IMR-90 (cell line): ENCODE results near the gene LTBP1. TPM values are rescaled to one million over a fixed set of nuclear protein-coding genes. Genes with fewer than 3 reads are reported as not detected.
A peak's percentile ranks its signal among the peaks of the same experiment; 100 is the strongest.

ENCODE experiments used
- ATAC-seq: fragments of 200-7000 bp; cut with Tn5 transposase; 2 replicates; pipeline ENCODE4 v1.9.1; 2020; ENCODE audit warnings: low read depth, mild to moderate bottlenecking, moderate library complexity
- BruUV-seq: library from RNA; stranded (reverse); fragments of 400-500 nt; replicated peaks from 2 replicates; lab custom pipeline; 2021; lab: Mats Ljungman, UMichigan
- CTCF ChIA-PET: fragments of 300-600 bp; formaldehyde crosslinking; extraction: SDS; loops from one replicate; lab custom pipeline; 2021; ENCODE audit warnings: antibody characterized with exemption; lab: Yijun Ruan, JAX
- POLR2A ChIA-PET: fragments of 300-600 bp; sonication (Branson Sonifier 250); formaldehyde crosslinking; loops from one replicate; lab custom pipeline; 2022; ENCODE audit warnings: antibody characterized with exemption; ENCODE audit not compliant: unreplicated experiment; lab: Charles Lee
- DNase-seq: peaks from one replicate; pipeline ENCODE4 v3.0.0; 2013
- H2AFZ ChIP-seq: replicated peaks from 2 replicates; pipeline ENCODE3; 2013; ENCODE audit warnings: low read length, mild to moderate bottlenecking; ENCODE audit not compliant: poor library complexity
- H2AK5ac ChIP-seq: 2 replicates; pipeline ENCODE4 v1.6.1; 2013; ENCODE audit warnings: low read depth, low read length, inconsistent platforms
- H2AK9ac ChIP-seq: replicated peaks from 2 replicates; pipeline ENCODE3; 2013; ENCODE audit warnings: mild to moderate bottlenecking, low read depth, low read length, moderate library complexity; ENCODE audit not compliant: poor library complexity
- H2BK120ac ChIP-seq: 2 replicates; pipeline ENCODE4 v1.6.1; 2013; ENCODE audit warnings: low read depth, low read length, inconsistent platforms
- H2BK15ac ChIP-seq: 3 replicates; pipeline ENCODE4 v1.6.1; 2013; ENCODE audit warnings: low read depth, low read length, inconsistent platforms
- H2BK20ac ChIP-seq: 2 replicates; pipeline ENCODE4 v1.6.1; 2013; ENCODE audit warnings: low read depth, mild to moderate bottlenecking, inconsistent platforms, low read length, moderate library complexity
- H2BK5ac ChIP-seq: 2 replicates; pipeline ENCODE4 v1.6.1; 2013; ENCODE audit warnings: mild to moderate bottlenecking, low read depth, low read length, inconsistent platforms; ENCODE audit not compliant: poor library complexity, severe bottlenecking
- H3K14ac ChIP-seq: replicated peaks from 2 replicates; pipeline ENCODE4 v1.6.1; 2013; ENCODE audit warnings: low read depth, low read length, inconsistent platforms
- H3K18ac ChIP-seq: 2 replicates; pipeline ENCODE4 v1.6.1; 2013; ENCODE audit warnings: low read depth, low read length, control low read depth
- H3K23ac ChIP-seq: 2 replicates; pipeline ENCODE4 v1.6.1; 2013; ENCODE audit warnings: low read depth, low read length, inconsistent platforms
- H3K27ac ChIP-seq: 2 replicates; pipeline ENCODE4 v1.5.1; 2013; ENCODE audit warnings: mild to moderate bottlenecking, control low read depth, low read length; ENCODE audit not compliant: insufficient read depth
- H3K27me3 ChIP-seq: 2 replicates; pipeline ENCODE4 v1.6.1; 2013; ENCODE audit warnings: low read length; ENCODE audit not compliant: control insufficient read depth, insufficient read depth
- H3K36me3 ChIP-seq: 2 replicates; pipeline ENCODE4 v1.6.1; 2013; ENCODE audit warnings: low read length, mixed read lengths; ENCODE audit not compliant: control insufficient read depth, insufficient read depth
- H3K4ac ChIP-seq: 2 replicates; pipeline ENCODE4 v1.6.1; 2013; ENCODE audit warnings: low read depth, low read length, inconsistent platforms
- H3K4me1 ChIP-seq: 2 replicates; pipeline ENCODE4 v1.6.1; 2013; ENCODE audit warnings: low read length, mixed read lengths; ENCODE audit not compliant: control insufficient read depth, insufficient read depth
- H3K4me2 ChIP-seq: 2 replicates; pipeline ENCODE4 v1.6.1; 2013; ENCODE audit warnings: low read depth, mild to moderate bottlenecking, control low read depth, low read length, moderate library complexity
- H3K4me3 ChIP-seq: 2 replicates; pipeline ENCODE4 v1.5.1; 2013; ENCODE audit warnings: low read depth, mild to moderate bottlenecking, control low read depth, low read length, moderate library complexity; ENCODE audit not compliant: insufficient read depth
- H3K56ac ChIP-seq: 2 replicates; pipeline ENCODE4 v1.6.1; 2013; ENCODE audit warnings: low read length, inconsistent platforms; ENCODE audit not compliant: insufficient read depth; ENCODE audit errors: extremely low read depth
- H3K79me1 ChIP-seq, 2 experiments: 2 replicates each; pipeline ENCODE4 v1.6.1; 2013; ENCODE audit warnings: low read length in 2 of 2, inconsistent platforms in 1 of 2, low read depth in 1 of 2
- H3K9ac ChIP-seq: 2 replicates; pipeline ENCODE4 v1.6.1; 2013; ENCODE audit warnings: low read depth, low read length, control low read depth
- H3K9me1 ChIP-seq: 2 replicates; pipeline ENCODE4 v1.6.1; 2013; ENCODE audit warnings: low read length, inconsistent platforms; ENCODE audit not compliant: insufficient read depth
- H3K9me3 ChIP-seq: 2 replicates; pipeline ENCODE4 v1.6.1; 2013; ENCODE audit warnings: low read length; ENCODE audit not compliant: control insufficient read depth, insufficient read depth
- H4K20me1 ChIP-seq: 2 replicates; pipeline ENCODE4 v1.6.1; 2013; ENCODE audit warnings: low read length, inconsistent platforms; ENCODE audit not compliant: insufficient read depth
- H4K5ac ChIP-seq: 2 replicates; pipeline ENCODE4 v1.6.1; 2013; ENCODE audit warnings: mild to moderate bottlenecking, low read depth, low read length, control low read depth
- H4K8ac ChIP-seq, 2 experiments: 2 replicates each; pipeline ENCODE4 v1.6.1; 2013; ENCODE audit warnings: low read depth in 2 of 2, low read length in 2 of 2, control low read depth in 1 of 2, inconsistent platforms in 1 of 2
- H4K91ac ChIP-seq: 2 replicates; pipeline ENCODE4 v1.6.1; 2013; ENCODE audit warnings: low read depth, low read length, inconsistent platforms; ENCODE audit not compliant: insufficient read depth
- BHLHE40 ChIP-seq: fragments of 150-350 bp; IDR thresholded peaks from 2 replicates; pipeline ENCODE4 v1.6.1; 2016; ENCODE audit warnings: mild to moderate bottlenecking, low read depth, low read length
- CEBPB ChIP-seq: IDR thresholded peaks from 2 replicates; pipeline ENCODE4 v1.6.1; 2012; ENCODE audit warnings: low read depth, low read length, improper control_type of control experiment
- CHD1 ChIP-seq: IDR thresholded peaks from 2 replicates; pipeline ENCODE4 v1.6.1; 2012; ENCODE audit warnings: low read depth, low read length, improper control_type of control experiment
- FOS ChIP-seq: fragments of 150-350 bp; IDR thresholded peaks from 2 replicates; pipeline ENCODE4 v1.6.1; 2016; ENCODE audit warnings: low read depth, low read length
- MAFK ChIP-seq: IDR thresholded peaks from 2 replicates; pipeline ENCODE4 v1.6.1; 2012; ENCODE audit warnings: low read depth, low read length, improper control_type of control experiment
- MAZ ChIP-seq: IDR thresholded peaks from 2 replicates; pipeline ENCODE4 v1.6.1; 2012; ENCODE audit warnings: low read depth, mild to moderate bottlenecking, low read length, improper control_type of control experiment, moderate library complexity, borderline replicate concordance
- MXI1 ChIP-seq: IDR thresholded peaks from 2 replicates; pipeline ENCODE4 v1.6.1; 2012; ENCODE audit warnings: low read depth, mild to moderate bottlenecking, low read length, moderate library complexity, borderline replicate concordance
- NFE2L2 ChIP-seq: fragments of 150-350 bp; IDR thresholded peaks from 2 replicates; pipeline ENCODE4 v1.6.1; 2016; ENCODE audit warnings: low read depth, mild to moderate bottlenecking, low read length
- POLR2A ChIP-seq: IDR thresholded peaks from 2 replicates; pipeline ENCODE4 v1.6.1; 2012; ENCODE audit warnings: mild to moderate bottlenecking, low read depth, low read length
- RAD21 ChIP-seq: IDR thresholded peaks from 2 replicates; pipeline ENCODE4 v1.6.1; 2012; ENCODE audit warnings: low read length, improper control_type of control experiment
- RCOR1 ChIP-seq: IDR thresholded peaks from 2 replicates; pipeline ENCODE4 v1.6.1; 2012; ENCODE audit warnings: mild to moderate bottlenecking, low read length, improper control_type of control experiment; ENCODE audit not compliant: insufficient replicate concordance
- RFX5 ChIP-seq: IDR thresholded peaks from 2 replicates; pipeline ENCODE4 v1.8.0; 2012; ENCODE audit warnings: low read depth, mild to moderate bottlenecking, low read length, moderate library complexity
- SMC3 ChIP-seq: fragments of 150-350 bp; IDR thresholded peaks from 2 replicates; pipeline ENCODE4 v1.6.1; 2016; ENCODE audit warnings: low read depth, mild to moderate bottlenecking, antibody characterized with exemption, low read length, moderate library complexity
- WGBS, 2 experiments: methylation state at CpG; one replicate each; pipeline versions ENCODE4 v1.1.5 to v1.1.7; 2013; ENCODE audit warnings: missing lambda C conversion rate in 2 of 2; ENCODE audit not compliant: insufficient read length in 1 of 2; ENCODE audit errors: extremely low coverage in 2 of 2; 5-methylcytosine and 5-hydroxymethylcytosine counted together
- dilution Hi-C: fragments of 300-500 bp; cut with HindIII; formaldehyde crosslinking; loops from one replicate; pipeline ENCODE4 v1.14.3; 2018; ENCODE audit warnings: low sequenced_read_pairs; ENCODE audit not compliant: unreplicated experiment
- in situ Hi-C: fragments of 300-500 bp; cut with MboI; formaldehyde crosslinking; loops from 3 replicates; pipeline ENCODE4 v1.14.3; 2019; ENCODE audit warnings: low sequenced_read_pairs, inconsistent platforms, mixed read lengths
- intact Hi-C: fragments of 100-400 bp; cut with micrococcal nuclease; formaldehyde crosslinking; loops from 2 replicates; pipeline ENCODE4 v1.10.0; 2022
- polyA plus RNA-seq, 3 experiments: library from polyadenylated mRNA; depleted of rRNA; stranded (reverse); fragments of >200 nt; gene quantifications; 2 replicates each; pipeline ENCODE4 v1.2.3, GENCODE V29; 2012; ENCODE audit warnings: low replicate concordance in 1 of 3
- total RNA-seq: library from RNA; depleted of rRNA; stranded (reverse); fragments of >200 nt; gene quantifications from 2 replicates; pipeline ENCODE4 v1.2.3, GENCODE V29; 2012
- TF ChIP-seq, protein P1 (sequence below): fragments of 150-350 bp; IDR thresholded peaks from 2 replicates; pipeline ENCODE4 v1.6.1; 2017; ENCODE audit warnings: mild to moderate bottlenecking, antibody characterized with exemption, low read length, low read depth
- TF ChIP-seq, protein P2 (sequence below): fragments of 150-350 bp; IDR thresholded peaks from 2 replicates; pipeline ENCODE4 v1.6.1; 2016; ENCODE audit warnings: low read depth, mild to moderate bottlenecking, low read length, moderate library complexity, borderline replicate concordance
- TF ChIP-seq, protein P3 (sequence below): conservative IDR thresholded peaks from 2 replicates; pipeline ENCODE4 v1.5.1; 2012; ENCODE audit warnings: mild to moderate bottlenecking, low read depth, low read length, improper control_type of control experiment

The LTBP1 gene
- total and polyA plus RNA-seq, 2 of the 4 experiments (the other 2 are of a cell fraction) = 235 to 326 TPM

DNA sequence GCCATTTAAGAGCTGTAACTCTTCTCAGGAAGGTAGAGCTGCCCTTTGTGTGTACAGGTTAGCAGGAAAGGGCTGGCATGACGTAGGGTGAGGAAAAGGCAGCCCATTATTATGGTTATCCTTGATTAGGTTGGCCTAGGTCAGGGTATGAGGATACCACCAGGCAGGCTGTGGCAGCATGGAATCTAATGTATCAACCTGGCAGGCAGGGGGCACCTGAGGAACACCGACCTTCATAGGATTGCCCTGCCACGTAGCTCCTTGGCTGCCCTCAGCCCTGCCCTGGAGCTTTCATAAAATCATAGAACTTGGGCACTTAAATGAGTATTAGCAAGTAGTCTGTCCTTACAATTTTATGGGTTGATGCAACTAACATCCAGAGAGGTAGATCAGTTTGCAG, 261.6 kb downstream of the LTBP1 start:
- Histone ChIP-seq H3K9ac (no peak overlapping the region), H3K36me3 (peaks cover 11% of the 10 kb centered on the region), H4K91ac (peak overlapping the region; percentile 35), H3K27ac (peak overlapping the region; percentile 60; the same call in 1 of the 2 replicates), H2BK120ac (0 out of 2 replicates have a peak overlapping the region, but pooled peaks have one; percentile 36), H4K20me1 (no peaks in the 10 kb centered on the region), H2BK15ac (peak overlapping the region; percentile 23; the same call in 1 of the 3 replicates), H3K4me3 (no peak overlapping the region), H3K4ac (peak overlapping the region; percentile 53), H3K27me3 (no peaks in the 10 kb centered on the region), H3K14ac (peak overlapping the region; percentile 5; the same call in 1 of the 2 replicates), H4K8ac (peak overlapping the region in 1 of 2 experiments; percentile 32; a peak in 2 of 4 replicates), H3K18ac (peak overlapping the region; percentile 37; the same call in 1 of the 2 replicates), H3K23ac (no peak overlapping the region), H3K9me3 (no peaks in the 10 kb centered on the region), H2AK9ac (peak overlapping the region; percentile 2), H3K4me1 (peaks cover 23% of the 10 kb centered on the region), H3K9me1 (peaks cover 18% of the 10 kb centered on the region), H3K79me1 (peaks cover 36 to 63% of the 10 kb centered on the region in 2 experiments), H3K4me2 (no peak overlapping the region), H2BK20ac (peak overlapping the region; percentile 32; the same call in 1 of the 2 replicates), H2AK5ac (peak overlapping the region; percentile 67), H2BK5ac (peak overlapping the region; percentile 37), H2AFZ (no peak overlapping the region), H3K56ac (no peak overlapping the region), H4K5ac (peak overlapping the region; percentile 48)
- in situ Hi-C loops (no loop called here), dilution Hi-C loops (no loop called here), intact Hi-C loops (no loop called here)
- 100% methylated on average over 1 of the region's 3 CpGs; no CpG with 5 or more reads in 1 of the 2 experiments for WGBS, 2 experiments
- BruUV-seq = no TSS peak
- ATAC-seq = no peak
- no peak for DNase-seq
- CTCF ChIA-PET = no interaction called here
- TF ChIP-seq RAD21 (no peak), CHD1 (no peak), BHLHE40 (no peak), RCOR1 (no peak), SMC3 (no peak), CEBPB (no peak), FOS (no peak), MXI1 (no peak), MAFK (no peak), MAZ (no peak), POLR2A (no peak), RFX5 (no peak), NFE2L2 (no peak)
- TF ChIP-seq, protein P1, sequence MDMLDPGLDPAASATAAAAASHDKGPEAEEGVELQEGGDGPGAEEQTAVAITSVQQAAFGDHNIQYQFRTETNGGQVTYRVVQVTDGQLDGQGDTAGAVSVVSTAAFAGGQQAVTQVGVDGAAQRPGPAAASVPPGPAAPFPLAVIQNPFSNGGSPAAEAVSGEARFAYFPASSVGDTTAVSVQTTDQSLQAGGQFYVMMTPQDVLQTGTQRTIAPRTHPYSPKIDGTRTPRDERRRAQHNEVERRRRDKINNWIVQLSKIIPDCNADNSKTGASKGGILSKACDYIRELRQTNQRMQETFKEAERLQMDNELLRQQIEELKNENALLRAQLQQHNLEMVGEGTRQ = no peak
- TF ChIP-seq, protein P2, sequence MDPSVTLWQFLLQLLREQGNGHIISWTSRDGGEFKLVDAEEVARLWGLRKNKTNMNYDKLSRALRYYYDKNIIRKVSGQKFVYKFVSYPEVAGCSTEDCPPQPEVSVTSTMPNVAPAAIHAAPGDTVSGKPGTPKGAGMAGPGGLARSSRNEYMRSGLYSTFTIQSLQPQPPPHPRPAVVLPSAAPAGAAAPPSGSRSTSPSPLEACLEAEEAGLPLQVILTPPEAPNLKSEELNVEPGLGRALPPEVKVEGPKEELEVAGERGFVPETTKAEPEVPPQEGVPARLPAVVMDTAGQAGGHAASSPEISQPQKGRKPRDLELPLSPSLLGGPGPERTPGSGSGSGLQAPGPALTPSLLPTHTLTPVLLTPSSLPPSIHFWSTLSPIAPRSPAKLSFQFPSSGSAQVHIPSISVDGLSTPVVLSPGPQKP = no peak
- TF ChIP-seq, protein P3, sequence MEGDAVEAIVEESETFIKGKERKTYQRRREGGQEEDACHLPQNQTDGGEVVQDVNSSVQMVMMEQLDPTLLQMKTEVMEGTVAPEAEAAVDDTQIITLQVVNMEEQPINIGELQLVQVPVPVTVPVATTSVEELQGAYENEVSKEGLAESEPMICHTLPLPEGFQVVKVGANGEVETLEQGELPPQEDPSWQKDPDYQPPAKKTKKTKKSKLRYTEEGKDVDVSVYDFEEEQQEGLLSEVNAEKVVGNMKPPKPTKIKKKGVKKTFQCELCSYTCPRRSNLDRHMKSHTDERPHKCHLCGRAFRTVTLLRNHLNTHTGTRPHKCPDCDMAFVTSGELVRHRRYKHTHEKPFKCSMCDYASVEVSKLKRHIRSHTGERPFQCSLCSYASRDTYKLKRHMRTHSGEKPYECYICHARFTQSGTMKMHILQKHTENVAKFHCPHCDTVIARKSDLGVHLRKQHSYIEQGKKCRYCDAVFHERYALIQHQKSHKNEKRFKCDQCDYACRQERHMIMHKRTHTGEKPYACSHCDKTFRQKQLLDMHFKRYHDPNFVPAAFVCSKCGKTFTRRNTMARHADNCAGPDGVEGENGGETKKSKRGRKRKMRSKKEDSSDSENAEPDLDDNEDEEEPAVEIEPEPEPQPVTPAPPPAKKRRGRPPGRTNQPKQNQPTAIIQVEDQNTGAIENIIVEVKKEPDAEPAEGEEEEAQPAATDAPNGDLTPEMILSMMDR = no peak
- POLR2A ChIA-PET = no interaction called here
